Kidney epithelial cell (primary cell): Measurements from ENCODE around the gene TMCO1. TPM values are rescaled to one million over a fixed set of nuclear protein-coding genes. Genes with fewer than 3 reads are reported as not detected.

ENCODE experiments used
- DNase-seq: peaks from one replicate; pipeline ENCODE4 v3.0.0-alpha.2; 2010; ENCODE audit warnings: low read depth
- H3K27me3 ChIP-seq: 2 replicates; pipeline ENCODE4 v1.6.0; 2011; ENCODE audit warnings: low read length; ENCODE audit not compliant: control insufficient read depth, insufficient read depth
- H3K36me3 ChIP-seq: 2 replicates; pipeline ENCODE4 v1.5.1; 2011; ENCODE audit warnings: low read length; ENCODE audit not compliant: control insufficient read depth, insufficient read depth
- H3K4me3 ChIP-seq: 2 replicates; pipeline ENCODE4 v1.5.1; 2011; ENCODE audit warnings: low read depth, mild to moderate bottlenecking, control low read depth, low read length
- CTCF ChIP-seq: IDR thresholded peaks from 2 replicates; pipeline ENCODE4 v1.5.1; 2011; ENCODE audit warnings: mild to moderate bottlenecking, moderate library complexity, low read length, control low read depth, inconsistent platforms; ENCODE audit not compliant: insufficient read depth, poor library complexity, severe bottlenecking
- total RNA-seq: library from RNA; depleted of rRNA; stranded (reverse); fragments of >200 nt; gene quantifications from 2 replicates; pipeline ENCODE4 v1.2.3, GENCODE V29; 2015

Gene TMCO1
- total RNA-seq, 1 donor from 2014 or later = 87.2 TPM

GRCh38 chr1:165697881-165698760 is 70.5 kb downstream of the TMCO1 start, which contains the start of gene ALDH9A1:
Gene ALDH9A1 (minus strand): TSS chr1:165698562. CDS start chr1:165698558, 4 bp downstream.
- no peak for DNase-seq
- Histone ChIP-seq H3K27me3 (no peaks in the 10 kb centered on the region), H3K4me3 (peak within 1 kb of the TSS; percentile 92), H3K36me3 (no peaks in the 10 kb centered on the region)
- peak; percentile 44 for TF ChIP-seq CTCF

- no peak for DNase-seq
- TF ChIP-seq CTCF = no peak
- Histone ChIP-seq H3K27me3 (no peaks in the 10 kb centered on the region), H3K36me3 (no peaks in the 10 kb centered on the region), H3K4me3 (peak overlapping the region; percentile 92)
These were observed 71.2 kb downstream of the TMCO1 start for GRCh38 chr1:165697491-165697880.

GRCh38 chr1:165696625-165697100 is 72.0 kb downstream of the TMCO1 start:
- no peak overlapping the region for H3K4me3 ChIP-seq
- TF ChIP-seq CTCF = no peak
- no peak for DNase-seq

GRCh38 chr1:165695031-165695430 is 73.6 kb downstream of the TMCO1 start:
- no peak for TF ChIP-seq CTCF
- Histone ChIP-seq H3K4me3 (no peak overlapping the region), H3K36me3 (no peaks in the 10 kb centered on the region), H3K27me3 (no peaks in the 10 kb centered on the region)
- no peak for DNase-seq

More at GRCh38 chr1:165696625-165697100, 72.0 kb downstream of the TMCO1 start:
- no peaks in the 10 kb centered on the region for H3K27me3 ChIP-seq
- no peaks in the 10 kb centered on the region for H3K36me3 ChIP-seq

GRCh38 chr1:165688046-165688445 is 80.6 kb downstream of the TMCO1 start:
- Histone ChIP-seq H3K36me3 (peaks cover 1% of the 10 kb centered on the region), H3K4me3 (no peak overlapping the region), H3K27me3 (no peaks in the 10 kb centered on the region)
- no peak for DNase-seq
- TF ChIP-seq CTCF = no peak
